Tibial nerve (tissue), 3 donors: ENCODE results near the gene C1R.
"Not testable (repeated sequence)": the region's sequence is repeated elsewhere in the genome, so short reads cannot be mapped to it uniquely, and the experiment has no call there.

ENCODE experiments used
- POLR2A ChIP-seq, 2 donors: fragments of 450-650 bp; IDR thresholded peaks; one replicate each; pipeline ENCODE4 v1.6.1; 2017; ENCODE audit warnings: antibody characterized with exemption in 2 of 2, mild to moderate bottlenecking in 2 of 2, moderate library complexity in 2 of 2
- TF ChIP-seq, protein P1 (sequence below), 5 experiments: fragments of 200-600 bp in 3 of 5; fragments of 450-650 bp in 2 of 5; sonication (generic) in 3 of 5; IDR thresholded peaks; one replicate each; pipeline ENCODE4 v1.5.1; 2016 to 2019; ENCODE audit warnings: antibody characterized with exemption in 5 of 5, mild to moderate bottlenecking in 3 of 5, moderate library complexity in 2 of 5

DNA sequence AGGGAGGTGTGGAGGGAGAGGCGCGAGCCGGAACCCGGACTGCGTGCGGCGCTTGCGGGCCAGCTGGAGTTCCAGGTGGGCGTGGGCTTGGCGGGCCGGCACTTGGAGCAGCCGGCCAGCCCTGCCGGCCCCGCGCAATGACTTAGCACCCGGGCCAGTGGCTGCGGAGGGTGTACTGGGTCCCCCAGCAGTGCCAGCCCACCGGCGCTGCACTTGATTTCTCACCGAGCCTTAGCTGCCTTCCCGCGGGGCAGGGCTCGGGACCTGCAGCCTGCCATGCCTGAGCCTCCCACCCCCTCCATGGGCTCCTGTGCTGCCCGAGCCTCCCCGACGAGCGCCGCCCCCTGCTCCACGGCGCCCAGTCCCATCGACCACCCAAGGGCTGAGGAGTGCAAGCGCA lies 54.8 kb downstream of the C1R start:
- TF ChIP-seq, protein P1, sequence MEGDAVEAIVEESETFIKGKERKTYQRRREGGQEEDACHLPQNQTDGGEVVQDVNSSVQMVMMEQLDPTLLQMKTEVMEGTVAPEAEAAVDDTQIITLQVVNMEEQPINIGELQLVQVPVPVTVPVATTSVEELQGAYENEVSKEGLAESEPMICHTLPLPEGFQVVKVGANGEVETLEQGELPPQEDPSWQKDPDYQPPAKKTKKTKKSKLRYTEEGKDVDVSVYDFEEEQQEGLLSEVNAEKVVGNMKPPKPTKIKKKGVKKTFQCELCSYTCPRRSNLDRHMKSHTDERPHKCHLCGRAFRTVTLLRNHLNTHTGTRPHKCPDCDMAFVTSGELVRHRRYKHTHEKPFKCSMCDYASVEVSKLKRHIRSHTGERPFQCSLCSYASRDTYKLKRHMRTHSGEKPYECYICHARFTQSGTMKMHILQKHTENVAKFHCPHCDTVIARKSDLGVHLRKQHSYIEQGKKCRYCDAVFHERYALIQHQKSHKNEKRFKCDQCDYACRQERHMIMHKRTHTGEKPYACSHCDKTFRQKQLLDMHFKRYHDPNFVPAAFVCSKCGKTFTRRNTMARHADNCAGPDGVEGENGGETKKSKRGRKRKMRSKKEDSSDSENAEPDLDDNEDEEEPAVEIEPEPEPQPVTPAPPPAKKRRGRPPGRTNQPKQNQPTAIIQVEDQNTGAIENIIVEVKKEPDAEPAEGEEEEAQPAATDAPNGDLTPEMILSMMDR (IDR thresholded peaks at IDR 0.05), result not testable (repeated sequence)
- TF ChIP-seq POLR2A (IDR thresholded peaks at IDR 0.05), result not testable (repeated sequence)
